OCI-LY1 (cell line): ENCODE results near the gene BBS12.

Experiments used
- CTCF ChIP-seq: fragments of 200-600 bp; sonication (generic), shearing (Covaris generic); IDR thresholded peaks from 2 replicates; pipeline ENCODE4 v1.5.1; 2017; ENCODE audit warnings: mild to moderate bottlenecking, antibody characterized with exemption, low read length, moderate library complexity, mixed read lengths
- EZH2 ChIP-seq: fragments of 200-600 bp; sonication (generic), shearing (Covaris generic); IDR thresholded peaks from 2 replicates; pipeline ENCODE4 v1.8.0; 2017; ENCODE audit warnings: borderline replicate concordance, mixed run types, mild to moderate bottlenecking, antibody characterized with exemption, low read length, moderate library complexity, mixed read lengths

- TF ChIP-seq CTCF (no peak), EZH2 (no peak)
Observed at GRCh38 chr4:122728856-122729255, 3.6 kb upstream of the BBS12 start.
